ENCODE data around the gene CDCA8.

- TF ChIP-seq POLR2AphosphoS5 (IDR thresholded peaks at IDR 0.05) (no peak), CTCF (IDR thresholded peaks at IDR 0.05) (no peak), POLR2A (IDR thresholded peaks at IDR 0.05) (no peak), EP300 (IDR thresholded peaks at IDR 0.05) (no peak)
Observed at GRCh38 chr1:37658486-37658885, 33.8 kb upstream of the CDCA8 start.

Data from stomach (tissue), 4 donors.